Ishikawa (cell line): Measurements from ENCODE around the gene ARID4B.

Source experiments
- CEBPB ChIP-seq: IDR thresholded peaks from 2 replicates; pipeline ENCODE4 v1.6.1; 2012
- EP300 ChIP-seq: IDR thresholded peaks from 2 replicates; pipeline ENCODE4 v1.6.1; 2012; ENCODE audit warnings: borderline replicate concordance
- TEAD4 ChIP-seq: IDR thresholded peaks from 2 replicates; pipeline ENCODE4 v1.6.1; 2012
- TF ChIP-seq, protein P1 (sequence below): IDR thresholded peaks from 2 replicates; pipeline ENCODE4 v1.6.1; 2012; ENCODE audit warnings: low read depth, mild to moderate bottlenecking

DNA sequence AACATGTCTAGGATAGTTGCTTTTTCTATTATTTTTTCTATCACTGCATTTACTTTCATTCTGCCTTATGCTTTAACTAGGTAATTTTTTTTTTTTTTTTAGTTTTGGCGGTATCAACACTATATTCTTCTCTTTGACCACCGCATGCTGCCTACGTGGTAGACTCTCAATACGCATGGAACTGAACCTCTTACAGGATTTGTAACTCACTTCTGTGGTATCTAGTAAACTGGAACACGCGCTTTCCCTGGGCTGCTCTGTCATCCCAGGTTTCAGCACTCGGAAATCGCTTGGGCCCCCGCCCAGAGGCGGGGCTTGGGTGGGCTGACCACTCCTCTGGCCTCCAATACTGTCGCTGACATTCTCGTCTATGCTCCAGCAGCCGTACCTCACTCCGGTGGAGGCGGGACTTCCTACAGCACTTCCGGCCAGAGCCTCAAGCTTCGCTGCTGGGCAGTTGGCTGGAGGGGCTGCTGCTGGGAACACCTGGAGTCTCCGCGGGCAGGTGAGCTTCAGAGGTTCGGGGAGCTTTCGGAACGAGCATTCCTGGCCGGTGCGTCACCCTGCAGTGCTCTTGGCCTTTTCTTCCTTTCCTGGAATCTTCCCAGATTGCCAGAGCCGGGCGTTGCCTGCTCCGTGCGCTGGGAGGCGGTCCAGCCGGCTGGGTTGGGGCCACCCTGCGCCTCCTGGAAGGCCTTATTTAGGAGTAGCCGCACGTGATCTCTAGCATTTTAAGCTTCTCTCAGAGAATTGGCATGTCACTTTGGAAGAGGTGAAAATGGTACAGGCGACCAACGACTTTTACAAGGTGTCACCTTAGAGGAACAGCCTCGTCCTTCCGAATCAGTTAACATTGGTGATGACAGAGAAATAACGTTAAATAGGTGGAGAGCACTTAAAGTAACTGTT lies 39.3 kb upstream of the ARID4B start, which contains the start of gene TBCE:
- TF ChIP-seq TEAD4 = peak; percentile 87
- peak; percentile 59; the same call in 1 of the 2 replicates for TF ChIP-seq EP300
- no peak for TF ChIP-seq CEBPB
- TF ChIP-seq, protein P1, sequence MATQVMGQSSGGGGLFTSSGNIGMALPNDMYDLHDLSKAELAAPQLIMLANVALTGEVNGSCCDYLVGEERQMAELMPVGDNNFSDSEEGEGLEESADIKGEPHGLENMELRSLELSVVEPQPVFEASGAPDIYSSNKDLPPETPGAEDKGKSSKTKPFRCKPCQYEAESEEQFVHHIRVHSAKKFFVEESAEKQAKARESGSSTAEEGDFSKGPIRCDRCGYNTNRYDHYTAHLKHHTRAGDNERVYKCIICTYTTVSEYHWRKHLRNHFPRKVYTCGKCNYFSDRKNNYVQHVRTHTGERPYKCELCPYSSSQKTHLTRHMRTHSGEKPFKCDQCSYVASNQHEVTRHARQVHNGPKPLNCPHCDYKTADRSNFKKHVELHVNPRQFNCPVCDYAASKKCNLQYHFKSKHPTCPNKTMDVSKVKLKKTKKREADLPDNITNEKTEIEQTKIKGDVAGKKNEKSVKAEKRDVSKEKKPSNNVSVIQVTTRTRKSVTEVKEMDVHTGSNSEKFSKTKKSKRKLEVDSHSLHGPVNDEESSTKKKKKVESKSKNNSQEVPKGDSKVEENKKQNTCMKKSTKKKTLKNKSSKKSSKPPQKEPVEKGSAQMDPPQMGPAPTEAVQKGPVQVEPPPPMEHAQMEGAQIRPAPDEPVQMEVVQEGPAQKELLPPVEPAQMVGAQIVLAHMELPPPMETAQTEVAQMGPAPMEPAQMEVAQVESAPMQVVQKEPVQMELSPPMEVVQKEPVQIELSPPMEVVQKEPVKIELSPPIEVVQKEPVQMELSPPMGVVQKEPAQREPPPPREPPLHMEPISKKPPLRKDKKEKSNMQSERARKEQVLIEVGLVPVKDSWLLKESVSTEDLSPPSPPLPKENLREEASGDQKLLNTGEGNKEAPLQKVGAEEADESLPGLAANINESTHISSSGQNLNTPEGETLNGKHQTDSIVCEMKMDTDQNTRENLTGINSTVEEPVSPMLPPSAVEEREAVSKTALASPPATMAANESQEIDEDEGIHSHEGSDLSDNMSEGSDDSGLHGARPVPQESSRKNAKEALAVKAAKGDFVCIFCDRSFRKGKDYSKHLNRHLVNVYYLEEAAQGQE = no peak
